ENCODE data around the gene CD99. TPM values are rescaled to one million over a fixed set of nuclear protein-coding genes. Genes with fewer than 3 reads are reported as not detected.

The CD99 gene
- total and polyA plus RNA-seq, 2 experiments from 2014 or later, result 28.5 to 43.1 TPM

- peaks cover 2% of the 10 kb centered on the region; the same call in 1 of the 2 replicates for H3K79me2 ChIP-seq (replicated peaks; ENCODE audit: insufficient read depth)
- H3K9me2 ChIP-seq (ENCODE audit: insufficient read depth), result no peaks in the 10 kb centered on the region
- no peak overlapping the region for H2AFZ ChIP-seq
- no peaks in the 10 kb centered on the region for H3K36me3 ChIP-seq (ENCODE audit: insufficient read depth)
- H3K4me3 ChIP-seq, result no peak overlapping the region
- Mint-ChIP-seq H3K36me3 (ENCODE audit: low read depth) (no peaks in the 10 kb centered on the region), H3K27me3 (ENCODE audit: insufficient read depth, low read depth, poor library complexity) (peaks cover 10% of the 10 kb centered on the region), H3K27ac (peak overlapping the region; percentile 79; the same call in 1 of the 2 replicates), H3K9me3 (no peaks in the 10 kb centered on the region), H3K4me1 (peaks cover 49% of the 10 kb centered on the region), H3K4me3 (0 out of 3 replicates have a peak overlapping the region, but pooled peaks have one; percentile 14)
- DNase-seq (ENCODE audit: low spot score) (peak; percentile 72), ATAC-seq (peak; percentile 70)
- H3K27me3 ChIP-seq (ENCODE audit: insufficient read depth), result no peaks in the 10 kb centered on the region
- 0 out of 2 replicates have a peak overlapping the region, but pooled peaks have one; percentile 63 for H3K4me2 ChIP-seq
- H3F3A ChIP-seq (replicated peaks; ENCODE audit: low read depth), result peaks cover 15% of the 10 kb centered on the region
- H4K20me1 ChIP-seq (replicated peaks; ENCODE audit: insufficient read depth), result no peaks in the 10 kb centered on the region
- peaks cover 34% of the 10 kb centered on the region; the same call in 1 of the 2 replicates for H3K4me1 ChIP-seq (ENCODE audit: insufficient read depth)
- TF ChIP-seq STAT1 (IDR thresholded peaks at IDR 0.05; ENCODE audit: unreplicated experiment), result no peak
- no peak for TF ChIP-seq CTCF (conservative IDR thresholded peaks at IDR 0.05; ENCODE audit: low read depth in 2 of 2)
- no peak for TF ChIP-seq EZH2 (IDR thresholded peaks at IDR 0.05; ENCODE audit: low read depth, unreplicated experiment)
- no peak for TF ChIP-seq JUNB (IDR thresholded peaks at IDR 0.05; ENCODE audit: unreplicated experiment)
- TF ChIP-seq ZNF331 (CRISPR knock-in tag; IDR thresholded peaks at IDR 0.05; ENCODE audit: low read depth), result no peak
- no peak for TF ChIP-seq CREB1 (CRISPR knock-in tag; IDR thresholded peaks at IDR 0.05; ENCODE audit: low read depth)
- no peak for TF ChIP-seq ETS1 (IDR thresholded peaks at IDR 0.05)
- H3K27ac ChIP-seq (ENCODE audit: low read depth), result peak overlapping the region; percentile 81
These were observed 16.3 kb downstream of the CD99 start for GRCh38 chrX:2707334-2707760.

- peaks cover 31% of the 10 kb centered on the region; the same call in 1 of the 2 replicates for H3K4me1 ChIP-seq (ENCODE audit: insufficient read depth)
- H4K20me1 ChIP-seq (replicated peaks; ENCODE audit: insufficient read depth), result no peaks in the 10 kb centered on the region
- TF ChIP-seq POLR2AphosphoS5 (IDR thresholded peaks at IDR 0.05; ENCODE audit: low read depth), result no peak
- TF ChIP-seq EZH2phosphoT487 (IDR thresholded peaks at IDR 0.05; ENCODE audit: unreplicated experiment), result no peak
- TF ChIP-seq EZH2 (IDR thresholded peaks at IDR 0.05; ENCODE audit: low read depth, unreplicated experiment), result no peak
- no peak for TF ChIP-seq CREB1 (CRISPR knock-in tag; IDR thresholded peaks at IDR 0.05; ENCODE audit: low read depth)
- TF ChIP-seq CTCF (conservative IDR thresholded peaks at IDR 0.05; ENCODE audit: low read depth in 2 of 2), result no peak
- TF ChIP-seq ZNF331 (CRISPR knock-in tag; IDR thresholded peaks at IDR 0.05; ENCODE audit: low read depth), result no peak
- no peak for TF ChIP-seq ZNF114 (CRISPR knock-in tag; IDR thresholded peaks at IDR 0.05)
- TF ChIP-seq NANOG (IDR thresholded peaks at IDR 0.05; ENCODE audit: borderline replicate concordance), result no peak
These were observed 16.9 kb downstream of the CD99 start for GRCh38 chrX:2708021-2708420.

More at GRCh38 chrX:2708021-2708420, 16.9 kb downstream of the CD99 start:
- Histone ChIP-seq H3K79me2 (replicated peaks; ENCODE audit: insufficient read depth) (peaks cover 2% of the 10 kb centered on the region; the same call in 1 of the 2 replicates), H3K9me2 (ENCODE audit: insufficient read depth) (no peaks in the 10 kb centered on the region), H3K36me3 (ENCODE audit: insufficient read depth) (no peaks in the 10 kb centered on the region), H2AFZ (no peak overlapping the region), H3K4me2 (no peak overlapping the region), H3K27me3 (ENCODE audit: insufficient read depth) (no peaks in the 10 kb centered on the region), H3K27ac (ENCODE audit: low read depth) (0 out of 2 replicates have a peak overlapping the region, but pooled peaks have one; percentile 26), H3K4me3 (no peak overlapping the region), H3F3A (replicated peaks; ENCODE audit: low read depth) (peaks cover 22% of the 10 kb centered on the region)
- Mint-ChIP-seq H3K36me3 (ENCODE audit: low read depth) (no peaks in the 10 kb centered on the region), H3K4me3 (no peak overlapping the region), H3K9me3 (no peaks in the 10 kb centered on the region), H3K4me1 (peaks cover 48% of the 10 kb centered on the region), H3K27ac (no peak overlapping the region), H3K27me3 (ENCODE audit: insufficient read depth, low read depth, poor library complexity) (peaks cover 10% of the 10 kb centered on the region)
- ATAC-seq (peak; percentile 58), DNase-seq (ENCODE audit: low spot score) (no peak)
